ENCODE data around the gene ITGB7. TPM values are rescaled to one million over a fixed set of nuclear protein-coding genes. Genes with fewer than 3 reads are reported as not detected.

The ITGB7 gene
- 100 to 1,000 TPM; 329 to 441 (median 439) TPM for total RNA-seq
- 266 TPM for total RNA-seq (2013)

GRCh38 chr12:53207042-53207441, at the start of gene ITGB7:
TSS of gene ITGB7 (minus strand) at chr12:53207251. CDS start at chr12:53200443, 6,808 bp downstream.
- no peaks in the 10 kb centered on the region for H3K36me3 Mint-ChIP-seq
- peaks cover 49 to 70% of the 10 kb centered on the region in 2 donors for H3K4me1 Mint-ChIP-seq
- H3K27me3 Mint-ChIP-seq (ENCODE audit: low read depth in 2 of 2) = no peaks in the 10 kb centered on the region
- H3K4me3 Mint-ChIP-seq = peak within 1 kb of the TSS; percentile 86
- no peak for TF ChIP-seq CTCF (IDR thresholded peaks at IDR 0.05)
- 3% methylated on average over 4 of the region's 5 CpGs for WGBS (ENCODE audit: insufficient coverage)
- intact Hi-C loops (cut with micrococcal nuclease) = loop anchor here (5.0 to 10.0 kb wide), 2 partner anchors 50 to 298 kb away; partner anchors contain the start of genes NPFF and TARBP2
- Histone ChIP-seq H3K4me1 (ENCODE audit: control insufficient read depth, insufficient read depth, low read length) (peaks cover 67% of the 10 kb centered on the region), H3K4me3 (ENCODE audit: low read length) (peak within 1 kb of the TSS; percentile 47), H3K9me3 (ENCODE audit: control insufficient read depth, insufficient read depth, low read length) (no peaks in the 10 kb centered on the region), H3K27me3 (ENCODE audit: control insufficient read depth, insufficient read depth, low read length) (no peaks in the 10 kb centered on the region), H3K27ac (ENCODE audit: low read length) (peak within 1 kb of the TSS; percentile 52), H3K36me3 (ENCODE audit: control insufficient read depth, insufficient read depth, low read length) (peaks cover 17% of the 10 kb centered on the region)
- H3K27ac Mint-ChIP-seq = peak within 1 kb of the TSS; percentile 75 to 79
- no peaks in the 10 kb centered on the region for H3K9me3 Mint-ChIP-seq
- DNase-seq (peak; percentile 28 to 83), ATAC-seq (peak; percentile 57 to 78 (median 59))

- intact Hi-C loops (cut with micrococcal nuclease) = no loop called here
- H3K4me1 ChIP-seq (ENCODE audit: control insufficient read depth, insufficient read depth, low read length) = peaks cover 36% of the 10 kb centered on the region
- H3K4me3 ChIP-seq (ENCODE audit: low read length) = no peak overlapping the region
- ATAC-seq (no peak), DNase-seq (no peak)
- peaks cover 10% of the 10 kb centered on the region for H3K36me3 ChIP-seq (ENCODE audit: control insufficient read depth, insufficient read depth, low read length)
- 65% methylated on average over 2 of the region's 3 CpGs for WGBS (ENCODE audit: insufficient coverage)
- no peak overlapping the region for H3K27ac ChIP-seq (ENCODE audit: low read length)
- Mint-ChIP-seq H3K27ac (no peak overlapping the region), H3K27me3 (ENCODE audit: low read depth in 2 of 2) (no peaks in the 10 kb centered on the region), H3K4me3 (no peak overlapping the region), H3K36me3 (no peaks in the 10 kb centered on the region), H3K9me3 (no peaks in the 10 kb centered on the region), H3K4me1 (peaks cover 22 to 24% of the 10 kb centered on the region in 2 donors)
- no peaks in the 10 kb centered on the region for H3K9me3 ChIP-seq (ENCODE audit: control insufficient read depth, insufficient read depth, low read length)
- H3K27me3 ChIP-seq (ENCODE audit: control insufficient read depth, insufficient read depth, low read length) = no peaks in the 10 kb centered on the region
- TF ChIP-seq CTCF (IDR thresholded peaks at IDR 0.05) = no peak
Observed at GRCh38 chr12:53255996-53256395, 48.9 kb upstream of the ITGB7 start.

GRCh38 chr12:53254816-53255545, 47.9 kb upstream of the ITGB7 start:
- Histone ChIP-seq H3K9me3 (ENCODE audit: control insufficient read depth, insufficient read depth, low read length) (no peaks in the 10 kb centered on the region), H3K4me3 (ENCODE audit: low read length) (no peak overlapping the region), H3K36me3 (ENCODE audit: control insufficient read depth, insufficient read depth, low read length) (peaks cover 10% of the 10 kb centered on the region), H3K4me1 (ENCODE audit: control insufficient read depth, insufficient read depth, low read length) (peaks cover 37% of the 10 kb centered on the region), H3K27me3 (ENCODE audit: control insufficient read depth, insufficient read depth, low read length) (no peaks in the 10 kb centered on the region), H3K27ac (ENCODE audit: low read length) (no peak overlapping the region)
- Mint-ChIP-seq H3K9me3 (no peaks in the 10 kb centered on the region), H3K36me3 (no peaks in the 10 kb centered on the region), H3K4me3 (no peak overlapping the region), H3K27me3 (ENCODE audit: low read depth in 2 of 2) (no peaks in the 10 kb centered on the region), H3K27ac (no peak overlapping the region), H3K4me1 (peaks cover 22 to 26% of the 10 kb centered on the region in 2 donors)
- DNase-seq = no peak
- WGBS (ENCODE audit: insufficient coverage) = 89% methylated on average over 1 of the region's 1 CpG
- intact Hi-C loops (cut with micrococcal nuclease) = no loop called here
- TF ChIP-seq CTCF (IDR thresholded peaks at IDR 0.05) = no peak
- no peak for ATAC-seq
